Inferior parietal cortex (tissue), 1 donor: ENCODE measurements around the gene SEMA4D.
"Not testable (repeated sequence)": the region's sequence is repeated elsewhere in the genome, so short reads cannot be mapped to it uniquely, and the experiment has no call there.

Source experiments
- DNase-seq: peaks from one replicate; pipeline ENCODE4 v3.0.0-alpha.2; 2016; ENCODE audit errors: extremely low spot score

SEMA4D gene

GRCh38 chr9:89387197-89387849, 110.6 kb downstream of the SEMA4D start:
- no peak for DNase-seq

DNA sequence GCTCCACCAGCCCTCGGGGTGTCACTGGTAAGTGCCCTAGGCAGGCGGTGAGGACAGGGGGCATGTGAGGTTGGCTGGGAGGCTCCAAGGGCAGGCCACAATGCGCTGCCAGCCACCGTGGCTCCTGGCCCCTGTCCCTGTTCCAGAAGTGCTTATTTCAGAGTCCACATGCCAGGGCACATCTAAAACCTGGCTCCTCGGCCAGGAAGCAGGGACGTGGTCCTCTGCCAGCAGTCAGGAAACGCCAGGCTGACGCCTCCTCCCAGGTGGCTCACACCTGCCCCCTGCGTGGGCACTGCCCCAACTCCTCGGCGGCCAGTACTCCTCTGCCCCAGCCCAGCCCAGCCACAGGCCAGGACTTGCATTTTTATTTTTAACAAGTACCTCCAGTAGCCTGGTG, 111.1 kb downstream of the SEMA4D start:
- no peak for DNase-seq

DNA sequence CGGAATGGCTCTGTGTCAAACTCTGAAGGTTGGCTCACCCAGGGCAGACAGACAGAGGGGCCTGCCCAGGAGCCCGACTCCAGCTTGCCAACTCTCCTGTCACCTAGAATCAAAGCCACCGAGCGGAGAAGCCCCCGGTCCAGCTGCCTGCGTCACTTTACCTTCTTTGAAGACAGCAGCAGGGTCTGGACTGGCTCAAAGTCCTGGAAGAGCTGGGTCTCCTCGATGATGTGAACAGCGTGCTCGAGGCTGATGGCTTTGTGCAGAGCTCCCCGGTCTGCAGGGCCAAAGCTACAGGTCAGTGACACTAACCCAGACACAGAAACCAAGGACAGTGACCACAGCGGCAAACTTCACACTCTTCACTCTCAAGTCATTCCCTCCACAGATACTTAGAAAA, 111.7 kb downstream of the SEMA4D start:
- no peak for DNase-seq

- no peak for DNase-seq
Observed at GRCh38 chr9:89384783-89385182, 113.1 kb downstream of the SEMA4D start.

- no peak for DNase-seq
Observed at GRCh38 chr9:89383721-89384300, 114.1 kb downstream of the SEMA4D start.

DNA sequence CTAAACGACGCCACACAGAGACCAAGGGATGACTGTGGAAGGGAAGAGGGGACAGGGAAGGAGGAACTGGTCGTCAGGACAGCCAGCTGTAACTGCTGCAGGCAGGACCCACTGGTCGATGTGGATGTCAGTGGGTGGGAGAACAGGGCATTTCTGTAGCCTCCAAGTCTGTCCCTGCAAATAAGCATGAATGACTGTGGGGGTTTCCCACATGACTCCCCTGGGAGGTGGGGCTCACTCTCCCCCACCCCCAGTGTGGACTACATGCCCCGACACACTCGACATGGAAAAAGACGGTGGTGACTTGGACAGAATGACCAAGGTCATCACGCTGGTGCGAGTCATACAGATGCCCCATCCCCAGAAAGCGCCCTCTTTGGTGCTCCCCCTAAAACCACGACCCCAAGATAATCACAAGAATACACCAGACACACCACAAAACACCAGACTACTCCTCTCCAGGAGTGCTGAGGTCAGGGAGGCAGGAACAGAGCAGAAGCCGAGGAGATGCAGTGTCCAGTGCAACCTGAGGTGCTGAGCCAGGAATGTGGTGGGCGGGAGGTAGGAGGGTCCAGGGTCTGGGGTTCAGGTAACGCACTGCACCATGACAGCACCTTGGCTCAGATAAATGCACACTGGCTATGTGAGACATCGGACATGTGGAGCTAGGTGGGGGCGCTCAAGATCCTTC, 114.7 kb downstream of the SEMA4D start:
- no peak for DNase-seq

DNA sequence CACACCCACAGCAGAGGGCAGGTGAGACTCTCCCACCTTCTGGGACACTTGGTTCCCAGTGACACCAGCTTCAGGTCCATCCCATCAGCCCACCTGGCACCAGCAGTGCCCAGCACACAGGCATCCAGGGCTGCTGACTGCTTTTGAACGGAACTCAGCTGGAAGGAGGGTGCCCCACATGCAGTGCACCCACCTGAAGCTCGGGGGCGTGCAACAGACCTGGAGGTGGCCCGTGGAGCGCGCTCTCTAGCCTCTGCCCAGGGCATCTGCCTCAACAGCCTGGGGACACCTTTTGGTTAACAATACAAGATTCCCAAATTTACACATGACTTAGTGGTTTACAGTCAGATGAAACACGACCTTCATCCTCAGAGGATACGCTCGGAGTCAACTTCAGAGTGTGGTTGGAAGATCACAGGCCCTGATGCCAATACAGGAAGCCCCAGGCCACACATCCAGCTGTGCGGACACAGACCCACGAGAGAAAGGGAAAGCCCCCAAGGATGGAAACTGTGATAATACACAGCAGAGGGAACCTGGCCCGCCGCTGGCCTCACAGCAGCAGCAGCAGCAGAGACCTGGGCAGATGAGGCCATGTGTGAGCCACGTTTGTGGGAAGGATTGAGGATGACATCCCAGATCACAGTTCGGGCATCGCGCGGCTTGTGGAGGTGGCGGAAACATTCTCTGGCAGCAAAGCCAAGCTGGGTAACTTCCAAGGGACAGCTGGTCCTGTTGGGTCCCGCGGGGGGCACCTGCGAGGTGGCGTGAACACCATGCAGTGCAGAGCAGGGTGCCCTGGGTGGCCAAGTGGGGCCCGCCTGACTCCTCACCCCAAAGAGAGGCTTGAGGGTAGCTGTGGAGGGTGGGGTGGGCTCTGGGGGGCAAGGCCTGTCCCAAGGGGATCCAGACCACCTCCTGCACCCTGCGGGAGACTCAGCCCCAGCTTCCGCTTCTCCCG, 115.6 kb downstream of the SEMA4D start:
- no peak for DNase-seq

- DNase-seq, result no peak
Observed at GRCh38 chr9:89381308-89381609, 116.7 kb downstream of the SEMA4D start.

DNA sequence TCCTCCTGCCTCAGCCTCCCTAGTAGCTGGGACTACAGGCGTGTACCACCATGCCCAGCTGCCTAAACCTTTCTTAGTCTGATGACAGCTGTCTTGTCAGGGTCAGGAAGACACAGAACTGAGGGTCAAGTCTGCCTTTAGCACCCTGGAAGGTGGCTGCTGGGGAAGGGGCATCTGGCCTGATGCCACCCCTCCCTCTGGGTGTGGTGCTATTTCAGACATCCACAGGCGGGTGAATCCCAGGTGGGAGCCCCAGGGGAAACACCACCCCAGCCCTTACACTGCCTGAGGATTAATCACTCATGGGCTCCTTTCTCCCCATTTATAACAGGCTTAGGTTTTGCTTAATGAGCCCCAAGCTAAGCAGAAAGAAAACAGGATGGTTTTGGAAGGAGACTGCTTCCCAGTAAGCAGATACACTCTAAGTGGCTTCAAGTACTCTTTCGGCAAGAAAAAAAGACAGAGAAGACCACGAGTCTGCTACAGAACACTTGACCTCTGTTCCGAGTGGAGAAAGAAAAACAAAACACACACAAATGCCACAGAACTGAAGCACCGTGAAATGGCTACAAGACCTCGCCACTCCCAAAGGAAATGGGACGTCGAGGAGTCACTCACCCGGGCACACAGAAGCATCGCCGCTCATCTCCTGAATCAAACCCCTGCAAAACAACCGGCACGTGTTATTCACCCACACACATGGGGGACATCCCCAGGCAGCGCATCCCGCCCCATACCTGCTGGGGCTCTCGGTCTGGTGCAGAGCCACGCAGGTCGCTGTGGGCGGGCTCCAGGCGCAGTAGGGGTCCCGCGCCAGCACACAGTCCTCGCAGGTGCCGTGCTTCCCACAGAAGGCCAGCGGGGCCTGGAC, 117.2 kb downstream of the SEMA4D start:
- DNase-seq, result no peak

DNA sequence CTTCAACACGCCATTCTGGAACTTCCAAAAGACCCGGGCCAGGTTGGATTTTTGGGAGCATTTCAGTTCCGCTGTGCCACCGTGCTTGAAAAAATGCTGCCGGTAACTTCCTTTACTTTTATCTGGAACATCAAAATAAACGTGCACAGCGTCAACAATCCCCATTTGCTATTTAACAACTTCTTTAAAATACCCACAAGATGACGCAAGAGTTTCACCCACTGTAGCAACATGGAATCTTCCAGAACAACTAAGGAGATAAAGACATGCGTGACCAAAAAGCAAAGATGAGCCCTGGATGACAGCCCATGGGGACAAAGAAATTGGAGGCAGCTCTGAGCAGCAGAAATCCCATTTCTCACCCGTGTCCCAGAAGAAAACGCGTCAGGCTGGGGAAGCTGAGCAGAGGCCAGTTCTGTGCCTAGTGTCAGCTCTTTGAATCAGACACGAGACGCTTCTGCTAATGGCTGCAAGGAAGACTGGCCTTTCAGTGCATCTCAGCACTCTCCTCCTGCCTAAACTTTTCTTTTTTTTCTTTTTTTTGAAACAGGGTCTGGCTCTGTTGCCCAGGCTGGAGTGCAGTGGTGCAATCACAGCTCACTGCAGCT, 118.3 kb downstream of the SEMA4D start:
- no peak for DNase-seq

GRCh38 chr9:89379031-89379430, 118.9 kb downstream of the SEMA4D start:
- DNase-seq, result no peak

DNA sequence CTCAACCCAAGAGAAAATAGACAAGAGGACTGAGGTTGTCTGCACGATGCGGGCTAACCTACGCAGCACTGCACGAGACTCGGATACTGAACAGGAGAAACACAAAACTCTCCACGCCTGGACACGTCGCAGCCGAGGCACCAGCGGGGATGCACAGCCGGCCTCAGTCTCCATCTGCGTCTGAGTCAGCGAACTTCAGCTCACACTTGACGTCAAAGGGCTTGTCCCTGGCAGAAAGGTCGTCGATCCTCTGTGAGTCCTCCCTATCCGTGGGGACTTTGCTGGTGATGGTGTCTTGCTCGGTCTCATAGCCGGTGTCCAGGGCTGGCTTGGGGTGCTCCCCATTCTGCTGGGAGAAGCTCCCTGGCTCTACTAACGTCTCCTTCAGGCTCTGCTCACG, 119.4 kb downstream of the SEMA4D start:
- DNase-seq, result no peak

GRCh38 chr9:89377411-89377810, 120.5 kb downstream of the SEMA4D start:
- no peak for DNase-seq

DNA sequence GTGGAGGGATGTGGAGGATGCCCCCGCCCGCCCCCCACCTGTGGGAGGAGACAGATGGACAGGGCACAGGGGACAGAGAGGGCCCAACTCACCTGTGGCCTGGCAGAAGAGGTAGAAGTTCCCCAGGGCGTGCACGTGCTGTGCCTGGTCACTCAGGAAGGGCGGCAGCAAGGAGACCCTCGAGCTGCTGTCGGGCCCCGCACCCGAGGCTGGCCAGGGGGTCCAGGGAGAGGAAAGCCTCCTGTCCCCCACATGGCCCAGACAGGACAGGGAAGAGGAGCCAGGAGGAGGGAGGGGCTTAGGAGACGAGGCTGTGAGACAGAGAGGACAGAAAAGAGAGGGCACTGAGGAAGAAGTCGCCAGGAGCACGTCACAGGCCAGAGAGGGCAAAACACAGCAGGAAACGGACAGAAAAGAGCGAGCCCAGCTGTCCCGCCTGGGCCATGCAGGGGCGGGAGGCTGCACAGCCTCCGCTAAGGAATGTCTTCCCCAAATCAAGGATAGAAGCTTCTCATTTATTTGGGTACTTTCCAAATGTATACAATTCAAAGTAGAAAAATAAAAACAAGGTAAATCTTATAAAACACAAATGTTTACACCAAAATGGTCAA, 121.1 kb downstream of the SEMA4D start:
- DNase-seq, result no peak

GRCh38 chr9:89376286-89376685, 121.6 kb downstream of the SEMA4D start:
- DNase-seq, result no peak

GRCh38 chr9:89375191-89375760, 122.6 kb downstream of the SEMA4D start:
- DNase-seq, result no peak

- DNase-seq, result no peak
Observed at GRCh38 chr9:89374176-89374575, 123.7 kb downstream of the SEMA4D start.

GRCh38 chr9:89372979-89373378, 124.9 kb downstream of the SEMA4D start:
- no peak for DNase-seq

- DNase-seq, result no peak
Observed at GRCh38 chr9:89372230-89372816, 125.6 kb downstream of the SEMA4D start.

DNA sequence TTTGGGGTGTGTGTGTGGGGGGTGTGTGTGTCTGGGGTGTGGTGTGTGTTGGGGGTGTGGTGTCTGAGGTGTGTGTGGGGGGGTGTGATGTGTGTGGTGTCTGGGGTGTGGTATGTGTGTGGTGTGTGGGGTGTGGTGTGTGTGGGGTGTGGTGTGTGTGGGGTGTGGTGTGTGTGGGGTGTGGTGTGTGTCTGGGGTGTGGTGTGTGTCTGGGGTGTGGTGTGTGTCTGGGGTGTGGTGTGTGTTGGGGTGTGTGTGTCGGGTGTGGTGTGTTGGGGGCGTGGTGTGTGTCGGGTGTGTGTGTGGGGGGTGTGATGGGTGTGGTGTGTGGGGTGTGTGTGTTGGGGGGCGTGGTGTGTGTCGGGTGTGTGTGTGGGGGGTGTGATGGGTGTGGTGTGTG, 126.1 kb downstream of the SEMA4D start:
- not testable (repeated sequence) for DNase-seq
